Thyroid gland (tissue), 4 donors: ENCODE measurements around the gene ALKAL2.

Experiments used
- CTCF ChIP-seq, 6 experiments: fragments of 200-600 bp in 3 of 6; fragments of 450-650 bp in 3 of 6; sonication (generic) in 3 of 6; IDR thresholded peaks; one replicate each; pipeline ENCODE4 v1.5.1; 2016 to 2019; ENCODE audit warnings: antibody characterized with exemption in 6 of 6, mild to moderate bottlenecking in 2 of 6, inconsistent platforms in 1 of 6, moderate library complexity in 1 of 6
- POLR2A ChIP-seq, 2 donors: fragments of 450-650 bp; IDR thresholded peaks; one replicate each; pipeline ENCODE4 v1.6.1; 2017; ENCODE audit warnings: antibody characterized with exemption in 2 of 2, mild to moderate bottlenecking in 2 of 2, moderate library complexity in 1 of 2

DNA sequence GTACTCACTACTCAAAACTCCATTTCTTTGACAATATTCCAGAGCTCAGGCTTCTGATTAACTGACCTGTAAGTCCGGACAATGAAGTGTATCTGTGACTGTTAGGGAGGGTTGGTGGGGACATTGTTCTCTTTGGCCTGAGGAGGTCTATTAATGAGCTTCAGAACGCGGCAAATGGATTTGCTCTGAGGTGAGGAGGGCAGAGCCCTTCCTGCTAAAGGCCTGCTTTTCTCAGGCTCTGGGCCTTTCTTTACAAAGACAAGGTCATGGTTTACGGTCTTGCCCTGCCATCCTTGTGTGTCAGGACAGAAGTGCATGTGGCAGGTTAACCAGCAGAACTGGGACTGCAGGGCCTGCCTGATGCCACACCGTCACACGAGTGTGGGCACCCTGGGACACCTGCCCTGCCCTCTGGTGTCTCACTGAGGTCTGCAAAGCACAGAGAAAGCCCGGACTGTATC lies 7.2 kb downstream of the ALKAL2 start:
- TF ChIP-seq CTCF (IDR thresholded peaks at IDR 0.05) (no peak), POLR2A (IDR thresholded peaks at IDR 0.05) (no peak)
